LNCAP (cell line): Measurements from ENCODE around the gene MYO16.

Source experiments
- CTCF ChIP-seq: fragments of 450-650 bp; IDR thresholded peaks from 2 replicates; pipeline ENCODE4 v1.5.1; 2017; ENCODE audit warnings: mild to moderate bottlenecking

Gene MYO16

GRCh38 chr13:108812165-108812564 lies 182.8 kb downstream of the MYO16 start:
- no peak for TF ChIP-seq CTCF

- TF ChIP-seq CTCF, result no peak
Observed at GRCh38 chr13:108812661-108813060, 183.2 kb downstream of the MYO16 start.

- TF ChIP-seq CTCF, result no peak
Observed at GRCh38 chr13:108813587-108814170, 184.3 kb downstream of the MYO16 start.

- TF ChIP-seq CTCF, result no peak
Observed at GRCh38 chr13:108816375-108816774, 187.0 kb downstream of the MYO16 start.

GRCh38 chr13:108827646-108828045 lies 198.2 kb downstream of the MYO16 start:
- no peak for TF ChIP-seq CTCF

- no peak for TF ChIP-seq CTCF
Observed at GRCh38 chr13:108828086-108828815, 198.8 kb downstream of the MYO16 start.

GRCh38 chr13:108830916-108831315 lies 201.5 kb downstream of the MYO16 start:
- TF ChIP-seq CTCF, result no peak
